K562 (cell line): ENCODE measurements around the gene IPO7. TPM values are rescaled to one million over a fixed set of nuclear protein-coding genes. Genes with fewer than 3 reads are reported as not detected.

Experiments
- ARID3A ChIP-seq: IDR thresholded peaks from 2 replicates; pipeline ENCODE4 v1.6.1; 2012; ENCODE audit warnings: low read depth, low read length, improper control_type of control experiment, borderline replicate concordance
- ATF7 ChIP-seq: fragments of 450-650 bp; IDR thresholded peaks from 2 replicates; pipeline ENCODE4 v1.7.1; 2014; ENCODE audit warnings: mild to moderate bottlenecking, moderate library complexity
- CBX3 ChIP-seq, 2 experiments: IDR thresholded peaks; 1 replicate in 1 of 2; 2 replicates in 1 of 2; pipeline ENCODE4 v1.6.1; 2012; ENCODE audit warnings: inconsistent platforms in 2 of 2, low read length in 2 of 2, borderline replicate concordance in 1 of 2, control low read depth in 1 of 2
- CCNT2 ChIP-seq: IDR thresholded peaks from 2 replicates; pipeline ENCODE4 v1.6.1; 2011; ENCODE audit warnings: borderline replicate concordance, low read depth, mild to moderate bottlenecking, moderate library complexity, mixed read lengths, low read length; ENCODE audit not compliant: insufficient read length; ENCODE audit errors: extremely low read depth
- CGGBP1 ChIP-seq: fragments of 250-450 bp; sonication (Bioruptor Pico); IDR thresholded peaks from 2 replicates; pipeline ENCODE4 v1.9.0; 2021; ENCODE audit warnings: mild to moderate bottlenecking
- CHD1 ChIP-seq: fragments of 200-600 bp; sonication (generic); IDR thresholded peaks from one replicate; pipeline ENCODE4 v1.6.1; 2012; ENCODE audit warnings: mild to moderate bottlenecking, moderate library complexity, low read length, inconsistent platforms
- ERF ChIP-seq: fragments of 450-650 bp; formaldehyde crosslinking; IDR thresholded peaks from 2 replicates; pipeline ENCODE4 v1.4.0; 2020; ENCODE audit warnings: mild to moderate bottlenecking, mixed read lengths
- LARP7 ChIP-seq: fragments of 450-650 bp; IDR thresholded peaks from 2 replicates; pipeline ENCODE4 v1.6.1; 2016
- MAFF ChIP-seq: IDR thresholded peaks from 2 replicates; pipeline ENCODE4 v1.6.1; 2012; ENCODE audit warnings: low read length, improper control_type of control experiment
- MAFK ChIP-seq: IDR thresholded peaks from 2 replicates; pipeline ENCODE4 v1.6.1; 2011; ENCODE audit warnings: low read length, improper control_type of control experiment
- PHB ChIP-seq: fragments of 250-450 bp; sonication (Bioruptor Pico); IDR thresholded peaks from 2 replicates; pipeline ENCODE4 v1.5.0; 2021
- POLR2G ChIP-seq: fragments of 200-400 bp; formaldehyde crosslinking; IDR thresholded peaks from 2 replicates; pipeline ENCODE4 v1.6.1; 2017; ENCODE audit warnings: low read depth, mild to moderate bottlenecking, antibody characterized with exemption, low read length, moderate library complexity
- PURB ChIP-seq: sonication (generic); formaldehyde crosslinking; IDR thresholded peaks from 2 replicates; pipeline ENCODE4 v1.9.0; 2021; ENCODE audit warnings: low read depth, mild to moderate bottlenecking, missing genetic modification reagents
- SMAD3 ChIP-seq: fragments of 450-650 bp; formaldehyde crosslinking; conservative IDR thresholded peaks from 2 replicates; pipeline ENCODE4 v1.4.0; 2020; ENCODE audit warnings: mild to moderate bottlenecking
- TAF7 ChIP-seq: fragments of 450-650 bp; IDR thresholded peaks from 2 replicates; pipeline ENCODE4 v1.6.1; 2016; ENCODE audit warnings: missing genetic modification characterization, missing compliant biosample characterization
- ZBTB7A ChIP-seq: IDR thresholded peaks from 2 replicates; pipeline ENCODE4 v1.6.1; 2011; ENCODE audit warnings: low read depth, mild to moderate bottlenecking, low read length, moderate library complexity, borderline replicate concordance; ENCODE audit not compliant: control insufficient read depth
- ZNF253 ChIP-seq: fragments of 250-450 bp; sonication (Bioruptor Pico); conservative IDR thresholded peaks from 2 replicates; pipeline ENCODE4 v1.6.1; 2021; ENCODE audit warnings: mild to moderate bottlenecking
- ZNF699 ChIP-seq: fragments of 250-450 bp; sonication (Bioruptor Pico); IDR thresholded peaks from 2 replicates; pipeline ENCODE4 v1.8.0; 2021; ENCODE audit warnings: mild to moderate bottlenecking, moderate library complexity; ENCODE audit not compliant: insufficient replicate concordance
- ZNF766 ChIP-seq: fragments of 200-800 bp; sonication (Bioruptor generic); conservative IDR thresholded peaks from 2 replicates; pipeline ENCODE4 v1.6.1; 2016; ENCODE audit warnings: missing genetic modification characterization, missing compliant biosample characterization
- polyA plus RNA-seq, 8 experiments: library from polyadenylated mRNA; depleted of rRNA in 4 of 8; stranded (reverse) in 5 of 8; unstranded in 3 of 8; fragments of >200 nt; fragmentation: Nextera tagmentation in 2 of 8; fragmentation: Illumina TruSeq in 1 of 8; extraction: Ambion mirVana in 2 of 8; extraction: Trizol in 1 of 8; gene quantifications; 2 replicates each; pipeline versions ENCODE4 v1.2.1 to v1.2.3, GENCODE V29; 2011 to 2014; ENCODE audit warnings: inconsistent platforms in 1 of 8, missing spikeins in 1 of 8
- total RNA-seq, 7 experiments: library from RNA; depleted of rRNA in 6 of 7; stranded (reverse); fragments of >200 nt in 6 of 7; fragmentation: Illumina TruSeq in 2 of 7; extraction: Trizol in 2 of 7; gene quantifications; 2 replicates each; pipeline versions ENCODE4 v1.2.1 to v1.2.3, GENCODE V29; 2011 to 2021; ENCODE audit warnings: low replicate concordance in 1 of 7
- TF ChIP-seq, protein P1 (sequence below): fragments of 450-650 bp; formaldehyde crosslinking; IDR thresholded peaks from 2 replicates; pipeline ENCODE4 v1.4.0; 2020; ENCODE audit warnings: mild to moderate bottlenecking, moderate library complexity
- TF ChIP-seq, protein P2 (sequence below): conservative IDR thresholded peaks from 2 replicates; pipeline ENCODE4 v1.6.1; 2011; ENCODE audit warnings: low read depth, mild to moderate bottlenecking, low read length; ENCODE audit not compliant: control insufficient read depth

The IPO7 gene
- total and polyA plus RNA-seq, 9 of the 15 experiments (the other 6 are each of a cell fraction or from before 2014, with no cell fraction given), result 23.6 to 138 (median 110) TPM

DNA sequence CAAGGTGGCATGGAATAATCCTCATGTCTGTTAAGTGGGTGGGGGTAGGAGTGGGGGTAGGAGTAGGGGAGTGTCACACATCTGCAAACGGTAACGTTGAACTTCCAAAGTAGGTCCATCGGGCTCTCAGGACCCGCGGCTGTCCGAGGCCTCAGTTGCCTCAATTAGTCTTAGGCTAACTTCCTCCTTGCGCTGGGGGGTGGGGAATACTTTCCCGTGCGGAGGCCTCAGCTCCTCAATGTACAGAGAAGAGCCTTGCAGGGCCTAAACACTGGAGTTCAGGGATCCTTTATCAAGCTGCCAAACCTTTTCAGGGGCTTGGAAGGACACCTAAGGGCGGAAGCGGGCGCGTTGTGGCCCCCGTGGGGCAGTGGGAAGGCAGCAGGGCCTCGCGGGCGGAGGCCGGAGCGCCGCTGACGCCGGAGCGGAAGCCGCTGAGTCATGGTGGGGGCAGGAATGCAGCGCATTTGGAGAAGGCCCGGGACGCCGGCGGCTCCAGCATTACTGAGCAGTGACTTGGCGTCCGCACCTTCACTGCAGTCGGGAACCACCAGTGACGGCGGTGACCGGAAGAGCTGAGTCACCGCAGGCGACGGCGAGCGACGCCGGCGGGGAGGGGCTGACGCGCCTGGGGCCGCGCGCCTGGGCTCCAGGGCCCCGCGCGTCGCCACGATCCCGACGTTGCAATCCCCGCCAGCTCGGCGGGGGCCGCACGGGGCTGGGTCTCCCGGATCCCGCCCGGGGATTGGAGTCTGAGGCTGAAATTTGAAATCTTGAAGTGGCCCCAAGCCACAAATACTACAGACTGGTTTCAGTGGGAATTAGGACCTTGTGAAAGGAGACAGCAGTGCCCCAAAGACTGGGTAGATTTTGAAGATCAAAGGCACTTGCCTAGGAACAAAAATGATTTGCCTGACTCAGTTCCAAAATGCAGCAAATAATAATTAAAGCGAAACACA, 20.2 kb upstream of the IPO7 start (continued):
- TF ChIP-seq, protein P1, sequence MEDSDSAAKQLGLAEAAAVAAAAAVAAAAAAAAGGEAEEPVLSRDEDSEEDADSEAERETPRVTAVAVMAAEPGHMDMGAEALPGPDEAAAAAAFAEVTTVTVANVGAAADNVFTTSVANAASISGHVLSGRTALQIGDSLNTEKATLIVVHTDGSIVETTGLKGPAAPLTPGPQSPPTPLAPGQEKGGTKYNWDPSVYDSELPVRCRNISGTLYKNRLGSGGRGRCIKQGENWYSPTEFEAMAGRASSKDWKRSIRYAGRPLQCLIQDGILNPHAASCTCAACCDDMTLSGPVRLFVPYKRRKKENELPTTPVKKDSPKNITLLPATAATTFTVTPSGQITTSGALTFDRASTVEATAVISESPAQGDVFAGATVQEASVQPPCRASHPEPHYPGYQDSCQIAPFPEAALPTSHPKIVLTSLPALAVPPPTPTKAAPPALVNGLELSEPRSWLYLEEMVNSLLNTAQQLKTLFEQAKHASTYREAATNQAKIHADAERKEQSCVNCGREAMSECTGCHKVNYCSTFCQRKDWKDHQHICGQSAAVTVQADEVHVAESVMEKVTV (CRISPR knock-in tag), result no peak
- TF ChIP-seq ZBTB7A (peak; percentile 91), ZNF699 (CRISPR knock-in tag) (no peak), MAFK (peak; percentile 95), CBX3 (IDR thresholded peaks at IDR 0.05; ENCODE audit: borderline replicate concordance in 1 of 2, low read length in 2 of 2) (no peak), ARID3A (peak; percentile 25; the same call in 1 of the 2 replicates), SMAD3 (CRISPR knock-in tag) (peak; percentile 74; the same call in 1 of the 2 replicates), CHD1 (peak; percentile 60), CGGBP1 (CRISPR knock-in tag) (no peak), ZNF766 (CRISPR knock-in tag) (peak; percentile 77; the same call in 1 of the 2 replicates), PHB (peak; percentile 67; the same call in 1 of the 2 replicates), ZNF253 (CRISPR knock-in tag) (no peak), POLR2G (peak; percentile 95), LARP7 (0 out of 2 replicates have a peak, but pooled peaks have one; percentile 6), ATF7 (peak; percentile 96), MAFF (peak; percentile 75; the same call in 1 of the 2 replicates), ERF (CRISPR knock-in tag) (peak; percentile 76), PURB (CRISPR knock-in tag) (no peak), CCNT2 (peak; percentile 98), TAF7 (tag) (peak; percentile 52; the same call in 1 of the 2 replicates)
- TF ChIP-seq, protein P2, sequence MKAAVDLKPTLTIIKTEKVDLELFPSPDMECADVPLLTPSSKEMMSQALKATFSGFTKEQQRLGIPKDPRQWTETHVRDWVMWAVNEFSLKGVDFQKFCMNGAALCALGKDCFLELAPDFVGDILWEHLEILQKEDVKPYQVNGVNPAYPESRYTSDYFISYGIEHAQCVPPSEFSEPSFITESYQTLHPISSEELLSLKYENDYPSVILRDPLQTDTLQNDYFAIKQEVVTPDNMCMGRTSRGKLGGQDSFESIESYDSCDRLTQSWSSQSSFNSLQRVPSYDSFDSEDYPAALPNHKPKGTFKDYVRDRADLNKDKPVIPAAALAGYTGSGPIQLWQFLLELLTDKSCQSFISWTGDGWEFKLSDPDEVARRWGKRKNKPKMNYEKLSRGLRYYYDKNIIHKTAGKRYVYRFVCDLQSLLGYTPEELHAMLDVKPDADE, result peak; percentile 88
